ENCODE data around the gene IL17RB.

The IL17RB gene

GRCh38 chr3:53846134-53846850 is at the start of gene IL17RB, which contains the start of gene CHDH:
IL17RB (plus strand) TSS chr3:53846568; CDS start chr3:53846589, 21 bp downstream.
CHDH (minus strand) TSS chr3:53846419; CDS start chr3:53824008, 22,411 bp downstream.
- DNase-seq (ENCODE audit: low read depth, low spot score) = peak; percentile 64

- no peak for DNase-seq (ENCODE audit: low read depth, low spot score)
Observed at GRCh38 chr3:53798144-53798543, 48.2 kb upstream of the IL17RB start.

- DNase-seq (ENCODE audit: low read depth, low spot score) = peak; percentile 43
Observed at GRCh38 chr3:53799338-53799865, 47.0 kb upstream of the IL17RB start.

- no peak for DNase-seq (ENCODE audit: low read depth, low spot score)
Observed at GRCh38 chr3:53800041-53800906, 46.1 kb upstream of the IL17RB start.

GRCh38 chr3:53801319-53801718 is 45.0 kb upstream of the IL17RB start:
- no peak for DNase-seq (ENCODE audit: low read depth, low spot score)

- no peak for DNase-seq (ENCODE audit: low read depth, low spot score)
Observed at GRCh38 chr3:53802256-53802880, 44.0 kb upstream of the IL17RB start.

GRCh38 chr3:53803124-53803815 is 43.1 kb upstream of the IL17RB start:
- DNase-seq (ENCODE audit: low read depth, low spot score) = no peak

- no peak for DNase-seq (ENCODE audit: low read depth, low spot score)
Observed at GRCh38 chr3:53803816-53804695, 42.3 kb upstream of the IL17RB start.

- peak; percentile 82 for DNase-seq (ENCODE audit: low read depth, low spot score)
Observed at GRCh38 chr3:53804697-53805462, 41.5 kb upstream of the IL17RB start.

GRCh38 chr3:53805463-53806159 is 40.8 kb upstream of the IL17RB start:
- no peak for DNase-seq (ENCODE audit: low read depth, low spot score)

GRCh38 chr3:53806182-53807116 is 39.9 kb upstream of the IL17RB start:
- DNase-seq (ENCODE audit: low read depth, low spot score) = peak; percentile 81

GRCh38 chr3:53807117-53807810 is 39.1 kb upstream of the IL17RB start:
- DNase-seq (ENCODE audit: low read depth, low spot score) = no peak

- DNase-seq (ENCODE audit: low read depth, low spot score) = no peak
Observed at GRCh38 chr3:53808496-53808895, 37.9 kb upstream of the IL17RB start.

GRCh38 chr3:53809267-53809666 is 37.1 kb upstream of the IL17RB start:
- no peak for DNase-seq (ENCODE audit: low read depth, low spot score)

- DNase-seq (ENCODE audit: low read depth, low spot score) = no peak
Observed at GRCh38 chr3:53809764-53810400, 36.5 kb upstream of the IL17RB start.

GRCh38 chr3:53811143-53811927 is 35.0 kb upstream of the IL17RB start:
- DNase-seq (ENCODE audit: low read depth, low spot score) = no peak

Data from astrocyte of the hippocampus (primary cell).